Activated effector memory CD4-positive, alpha-beta T cell treated with anti-CD3 and anti-CD28 coated beads, Interleukin-2, amount 50 U/mL, for 16 hours (primary cell): Measurements from ENCODE around the gene TPMT.

Experiments
- DNase-seq: peaks from one replicate; pipeline ENCODE4 v3.0.0-alpha.2; 2020

TPMT gene

DNA sequence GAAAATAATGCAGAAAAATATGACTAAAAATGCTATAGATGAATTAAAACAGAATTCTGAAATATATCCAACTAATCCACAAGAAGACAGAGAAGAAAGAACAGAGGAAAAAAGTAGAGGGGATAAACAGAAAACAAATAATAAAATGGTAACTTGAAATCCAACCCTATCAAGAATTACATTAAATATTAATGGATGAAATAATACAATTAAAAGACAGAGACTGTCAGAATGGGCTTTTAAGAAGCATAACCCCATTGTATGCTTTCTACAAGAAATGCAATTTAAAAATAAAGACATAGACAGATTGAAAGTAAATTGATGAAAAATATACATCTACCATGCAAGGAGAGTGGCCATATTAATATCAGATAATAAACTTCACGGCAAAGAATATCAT is 47.8 kb downstream of the TPMT start:
- no peak for DNase-seq

DNA sequence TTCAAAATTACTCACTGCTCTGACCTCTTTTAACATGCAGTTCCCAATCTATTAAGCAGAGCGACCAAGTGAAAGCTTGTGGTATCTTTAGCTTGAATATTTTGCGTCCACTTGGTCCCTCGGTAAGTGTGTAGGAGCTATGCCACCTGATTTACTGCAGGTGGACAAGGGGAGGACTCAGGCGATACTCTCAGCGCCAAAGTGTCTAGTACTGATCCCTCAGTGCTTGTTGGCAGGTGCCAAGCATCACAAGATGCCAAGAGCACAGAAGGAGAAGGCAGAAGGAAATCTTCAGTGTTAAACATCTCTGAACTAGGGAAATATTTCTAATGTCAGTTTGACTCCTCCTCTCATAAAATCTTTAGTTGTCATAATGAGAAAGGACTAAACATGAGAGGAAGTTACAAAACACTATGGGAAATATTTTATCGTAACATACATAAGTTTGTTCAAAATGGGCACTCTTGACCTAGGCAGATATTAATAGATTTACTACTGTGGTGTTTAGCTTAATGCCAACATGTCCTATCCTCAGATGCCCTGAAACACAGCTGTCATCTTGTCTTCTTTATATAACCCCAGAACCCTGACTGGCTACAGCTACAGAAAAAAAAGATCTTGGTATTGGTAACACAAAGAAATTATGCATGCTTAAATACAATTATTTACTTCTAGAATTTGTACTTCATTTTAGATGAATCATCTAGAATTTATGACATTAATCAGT is 51.9 kb downstream of the TPMT start:
- DNase-seq = no peak

- no peak for DNase-seq
Observed at GRCh38 chr6:18101873-18102272, 53.0 kb downstream of the TPMT start.

DNA sequence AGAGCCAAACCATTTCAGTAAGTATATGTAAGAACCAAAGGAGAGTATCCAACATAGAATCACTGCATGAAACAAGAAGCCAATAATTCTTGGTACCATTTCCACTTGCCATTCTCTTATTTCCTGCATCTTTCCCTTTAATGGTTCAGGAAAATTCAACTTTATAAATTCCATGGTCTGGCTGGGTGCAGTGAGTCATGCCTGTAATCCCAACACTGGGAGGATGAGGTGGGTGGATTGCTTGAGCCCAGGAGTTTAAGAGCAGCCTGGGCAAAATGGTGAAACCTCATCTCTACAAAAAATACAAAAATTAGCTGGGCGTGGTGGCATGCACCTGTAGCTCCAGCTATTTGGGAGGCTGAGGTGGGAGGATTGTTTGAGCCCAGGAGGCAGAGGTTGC is 53.6 kb downstream of the TPMT start:
- DNase-seq = no peak

GRCh38 chr6:18100296-18100695 is 54.6 kb downstream of the TPMT start:
- no peak for DNase-seq

DNA sequence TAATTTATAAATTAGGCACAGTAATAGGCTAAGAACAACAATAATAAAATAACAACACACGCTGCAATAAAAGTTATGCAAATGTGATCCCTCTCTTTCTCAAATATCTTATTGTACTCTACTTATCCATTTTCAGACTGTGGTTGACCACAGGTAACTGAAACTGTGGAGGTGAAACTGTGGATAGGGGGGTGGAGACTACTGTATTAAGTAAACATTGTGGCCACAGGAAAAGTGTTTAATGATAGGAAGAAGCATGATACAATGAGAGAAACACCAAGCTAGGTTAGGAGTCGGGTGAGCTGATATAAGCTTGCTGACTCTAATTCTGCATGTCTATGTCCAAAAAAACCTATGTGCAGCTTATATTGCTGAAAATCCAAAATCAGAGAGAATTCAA is 55.4 kb downstream of the TPMT start:
- no peak for DNase-seq

DNA sequence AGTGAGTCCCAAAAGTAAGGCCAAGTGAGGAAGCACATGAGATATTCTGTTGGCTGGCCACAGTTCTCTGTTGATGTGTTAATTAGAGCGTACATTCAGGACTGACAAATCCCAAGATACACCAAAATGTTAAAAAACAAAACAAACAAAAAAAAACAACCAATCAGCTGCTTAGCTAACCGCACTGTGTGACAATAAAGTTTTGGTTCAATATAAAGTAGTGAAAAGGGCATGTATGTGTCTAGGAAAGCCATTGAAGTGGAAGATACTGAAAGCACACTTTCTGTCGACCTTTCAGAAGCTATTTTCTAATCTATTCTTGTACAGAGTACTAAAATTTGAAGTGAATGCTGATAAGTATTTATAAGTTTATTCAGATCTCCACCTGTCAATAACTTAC is 58.5 kb downstream of the TPMT start:
- no peak for DNase-seq

DNA sequence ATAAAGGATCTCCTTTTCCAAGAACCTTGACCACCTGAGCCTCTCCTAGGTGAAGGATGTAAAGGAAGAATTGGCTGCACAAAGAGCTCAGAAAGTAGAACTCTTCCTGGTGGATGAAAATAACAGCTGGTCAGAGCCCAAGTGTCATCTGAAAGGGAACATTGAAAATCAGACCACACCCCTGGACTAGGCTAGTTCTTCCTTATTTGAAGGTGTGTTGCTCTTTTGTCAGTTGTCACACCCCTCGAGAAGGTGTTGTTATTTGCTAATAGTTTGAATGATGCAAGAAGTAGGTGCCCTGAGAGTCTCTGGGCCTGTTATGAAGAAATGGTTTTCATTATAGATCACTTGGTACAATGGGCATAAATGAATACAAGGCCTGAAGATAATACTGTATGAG is 63.5 kb downstream of the TPMT start:
- no peak for DNase-seq

DNA sequence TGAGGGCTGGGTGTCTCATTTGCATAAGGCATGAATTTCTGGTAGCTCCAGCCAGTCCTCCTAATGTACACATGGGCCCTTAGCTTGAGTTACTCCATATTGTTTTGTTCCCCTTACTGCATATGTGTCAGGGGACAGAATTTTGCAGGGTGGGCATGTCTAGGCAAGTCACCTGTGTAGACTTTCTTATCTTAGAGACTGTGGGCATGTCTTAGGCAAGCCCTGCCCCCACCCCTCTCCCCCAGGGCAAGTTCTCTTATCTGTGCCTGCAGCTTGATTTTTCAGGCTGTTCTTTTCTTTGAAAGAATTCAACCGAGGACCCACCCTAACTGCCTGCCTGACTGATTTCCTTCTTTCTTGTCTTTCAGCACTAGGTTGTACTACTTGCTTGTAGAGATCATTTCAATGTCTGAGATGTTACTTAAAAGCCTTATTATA is 64.5 kb downstream of the TPMT start:
- DNase-seq = no peak

GRCh38 chr6:18088419-18089296 is 66.2 kb downstream of the TPMT start:
- DNase-seq = no peak

- DNase-seq = no peak
Observed at GRCh38 chr6:18087396-18088165, 67.3 kb downstream of the TPMT start.

GRCh38 chr6:18081025-18081668 is 73.7 kb downstream of the TPMT start:
- DNase-seq = no peak

DNA sequence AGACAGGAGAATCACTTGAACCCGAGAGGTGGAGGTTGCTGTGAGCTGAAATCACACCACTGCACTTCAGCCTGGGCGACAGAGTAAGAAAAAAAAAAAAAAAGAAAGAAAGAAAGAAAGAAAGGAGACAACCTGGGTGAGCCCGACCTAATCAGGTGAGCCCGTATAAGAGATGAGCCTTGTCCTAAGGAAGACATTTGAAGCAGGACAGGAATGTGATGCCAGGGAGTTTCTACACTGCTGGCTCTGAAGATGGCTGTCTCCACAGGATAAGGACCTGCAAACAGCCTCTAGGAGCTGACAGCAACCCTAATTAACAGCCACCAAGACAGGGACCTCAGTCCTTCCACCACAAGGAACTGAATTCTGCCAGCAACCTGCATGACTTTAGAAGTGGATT is 74.3 kb downstream of the TPMT start:
- no peak for DNase-seq

GRCh38 chr6:18078866-18079265 is 76.0 kb downstream of the TPMT start:
- no peak for DNase-seq
